HEK293T (cell line): Measurements from ENCODE around the gene PARK7.

Experiments
- BHLHE40 ChIP-seq: fragments of 450-650 bp; IDR thresholded peaks from 2 replicates; pipeline ENCODE4 v1.6.1; 2016; ENCODE audit warnings: mild to moderate bottlenecking, moderate library complexity, borderline replicate concordance
- ELF4 ChIP-seq: fragments of 450-650 bp; IDR thresholded peaks from 2 replicates; pipeline ENCODE4 v1.6.1; 2017; ENCODE audit warnings: antibody characterized with exemption
- FOXK2 ChIP-seq: fragments of 450-650 bp; IDR thresholded peaks from 2 replicates; pipeline ENCODE4 v1.6.1; 2016; ENCODE audit warnings: mild to moderate bottlenecking
- HDGF ChIP-seq: fragments of 450-650 bp; IDR thresholded peaks from 2 replicates; pipeline ENCODE4 v1.6.1; 2017; ENCODE audit warnings: antibody characterized with exemption, borderline replicate concordance
- L3MBTL2 ChIP-seq: fragments of 450-650 bp; conservative IDR thresholded peaks from 2 replicates; pipeline ENCODE4 v1.6.1; 2016; ENCODE audit warnings: mild to moderate bottlenecking
- NFRKB ChIP-seq: fragments of 450-650 bp; IDR thresholded peaks from 2 replicates; pipeline ENCODE4 v1.6.1; 2016; ENCODE audit warnings: mild to moderate bottlenecking, moderate library complexity
- SP1 ChIP-seq: fragments of 450-650 bp; IDR thresholded peaks from 2 replicates; pipeline ENCODE4 v1.6.1; 2017
- SUZ12 ChIP-seq: fragments of 450-650 bp; IDR thresholded peaks from 2 replicates; pipeline ENCODE4 v1.6.1; 2016; ENCODE audit warnings: mild to moderate bottlenecking
- ZNF384 ChIP-seq: fragments of 450-650 bp; IDR thresholded peaks from 2 replicates; pipeline ENCODE4 v1.6.1; 2016
- TF ChIP-seq, protein P1 (sequence below): fragments of 450-650 bp; IDR thresholded peaks from 2 replicates; pipeline ENCODE4 v1.6.1; 2016

DNA sequence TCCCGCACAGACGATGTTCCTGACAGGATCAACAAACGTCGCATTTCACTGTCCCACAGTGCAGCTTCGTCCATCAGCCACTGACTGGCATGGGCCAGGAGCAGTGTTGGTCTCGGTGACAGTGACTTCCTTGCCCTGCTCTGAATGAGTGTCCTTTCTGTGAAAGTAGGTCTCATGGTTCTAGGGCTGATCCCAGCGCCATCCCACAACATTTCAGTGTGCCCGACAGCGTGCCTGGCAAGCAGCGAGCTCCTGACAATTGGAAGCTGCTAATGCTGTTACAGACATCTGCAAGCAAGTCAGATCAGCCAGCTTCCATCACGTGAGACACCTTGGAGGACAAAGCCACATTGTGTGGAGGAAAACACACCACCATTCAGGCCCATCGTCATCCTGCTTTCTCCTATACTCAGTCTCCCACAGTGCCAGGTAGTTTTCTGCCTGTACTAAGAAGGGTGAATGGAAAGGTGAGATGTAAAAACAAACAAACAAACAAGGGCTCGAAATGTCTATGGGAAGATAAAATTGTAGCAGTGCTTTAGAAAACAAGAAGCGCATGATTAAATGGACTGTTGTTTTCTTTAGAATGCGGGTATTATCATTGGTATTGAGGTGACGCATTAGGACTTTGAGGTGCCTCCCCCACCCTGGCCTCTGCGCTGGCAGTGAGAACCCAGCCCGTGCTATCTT, 42.7 kb downstream of the PARK7 start:
- TF ChIP-seq SUZ12 (no peak), ELF4 (no peak), FOXK2 (no peak), BHLHE40 (no peak), ZNF384 (no peak), NFRKB (no peak), L3MBTL2 (no peak), SP1 (no peak), HDGF (no peak)
- TF ChIP-seq, protein P1, sequence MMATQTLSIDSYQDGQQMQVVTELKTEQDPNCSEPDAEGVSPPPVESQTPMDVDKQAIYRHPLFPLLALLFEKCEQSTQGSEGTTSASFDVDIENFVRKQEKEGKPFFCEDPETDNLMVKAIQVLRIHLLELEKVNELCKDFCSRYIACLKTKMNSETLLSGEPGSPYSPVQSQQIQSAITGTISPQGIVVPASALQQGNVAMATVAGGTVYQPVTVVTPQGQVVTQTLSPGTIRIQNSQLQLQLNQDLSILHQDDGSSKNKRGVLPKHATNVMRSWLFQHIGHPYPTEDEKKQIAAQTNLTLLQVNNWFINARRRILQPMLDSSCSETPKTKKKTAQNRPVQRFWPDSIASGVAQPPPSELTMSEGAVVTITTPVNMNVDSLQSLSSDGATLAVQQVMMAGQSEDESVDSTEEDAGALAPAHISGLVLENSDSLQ = no peak
